SK-N-DZ (cell line): ENCODE results near the gene NRSN2.
"Not testable (repeated sequence)": the region's sequence is repeated elsewhere in the genome, so short reads cannot be mapped to it uniquely, and the experiment has no call there.

Experiments used
- DNase-seq: peaks from one replicate; pipeline ENCODE4 v3.0.0-alpha.2; 2015; ENCODE audit warnings: low spot score

The NRSN2 gene

DNA sequence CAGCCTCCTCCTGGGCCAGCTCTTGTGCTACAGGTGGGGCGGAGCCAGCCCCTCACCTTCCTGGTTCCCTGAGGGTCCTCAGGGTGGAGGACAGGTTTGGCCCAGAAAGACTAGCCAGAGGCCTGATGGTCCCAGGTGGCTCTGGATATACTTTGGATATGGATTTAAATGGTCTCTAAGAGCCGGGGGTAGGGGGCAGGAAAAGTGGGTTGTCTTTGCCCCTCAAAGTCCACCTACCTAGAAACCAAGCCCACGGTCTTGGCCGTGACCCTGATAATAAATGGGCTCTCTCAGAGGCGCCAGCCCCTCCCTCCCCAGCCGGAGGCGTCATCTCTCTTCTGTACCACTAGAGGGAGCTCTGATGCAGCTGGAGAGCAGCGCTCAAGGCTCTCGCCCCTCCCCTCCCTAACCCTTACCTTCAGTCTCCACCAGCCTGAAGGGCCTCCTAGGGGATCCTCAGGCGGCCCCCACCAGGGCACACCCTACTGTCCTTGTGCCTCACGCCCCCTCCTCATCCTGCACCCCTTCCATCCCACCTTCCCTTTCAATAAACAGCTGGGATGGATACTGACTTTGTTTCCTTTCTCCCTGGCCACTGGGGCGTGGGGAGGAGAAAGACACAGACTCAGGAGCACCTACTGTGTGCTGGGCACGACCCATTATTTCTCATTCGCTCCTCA lies 7.5 kb downstream of the NRSN2 start:
- peak; percentile 79 for DNase-seq

DNA sequence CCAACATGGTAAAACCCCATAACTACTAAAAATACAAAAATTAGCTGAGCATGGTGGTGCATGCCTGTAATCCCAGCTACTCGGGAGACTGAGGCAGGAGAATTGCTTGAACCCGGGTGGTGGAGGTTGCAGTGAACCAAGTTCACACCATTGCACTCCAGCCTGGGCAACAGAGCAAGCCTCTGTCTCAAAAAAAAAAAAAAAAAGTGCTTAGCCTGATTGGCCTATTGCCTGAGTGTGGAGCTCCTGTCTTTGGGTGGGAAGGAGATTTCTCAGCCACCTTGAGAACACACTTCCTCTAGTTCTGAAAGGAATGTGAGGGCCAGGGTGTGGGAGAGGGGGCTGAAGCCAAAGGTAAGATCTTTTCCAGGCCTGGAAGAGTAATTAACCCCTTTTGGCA lies 9.2 kb downstream of the NRSN2 start:
- DNase-seq, result not testable (repeated sequence)

DNA sequence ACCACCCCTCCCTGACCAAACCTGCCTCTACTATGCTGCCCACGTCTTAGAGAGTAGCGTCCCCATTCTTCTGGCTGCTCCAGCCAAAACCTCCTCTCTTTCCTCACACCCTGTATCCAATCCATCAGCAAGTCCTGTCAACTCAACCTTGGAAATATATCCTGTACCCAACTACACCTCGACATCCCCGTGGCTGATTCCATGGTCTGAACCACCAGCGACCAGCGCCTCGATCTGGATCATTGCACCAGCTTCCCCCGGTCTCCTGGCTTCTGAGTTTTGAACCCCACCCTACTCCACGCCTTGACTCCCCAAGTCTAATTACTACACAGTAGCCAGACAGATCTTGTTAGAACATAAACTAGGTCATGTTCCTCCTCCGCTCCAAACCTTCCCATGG lies 9.8 kb downstream of the NRSN2 start:
- no peak for DNase-seq

- DNase-seq, result no peak
These were observed 12.1 kb downstream of the NRSN2 start for GRCh38 chr20:358891-359555.

DNA sequence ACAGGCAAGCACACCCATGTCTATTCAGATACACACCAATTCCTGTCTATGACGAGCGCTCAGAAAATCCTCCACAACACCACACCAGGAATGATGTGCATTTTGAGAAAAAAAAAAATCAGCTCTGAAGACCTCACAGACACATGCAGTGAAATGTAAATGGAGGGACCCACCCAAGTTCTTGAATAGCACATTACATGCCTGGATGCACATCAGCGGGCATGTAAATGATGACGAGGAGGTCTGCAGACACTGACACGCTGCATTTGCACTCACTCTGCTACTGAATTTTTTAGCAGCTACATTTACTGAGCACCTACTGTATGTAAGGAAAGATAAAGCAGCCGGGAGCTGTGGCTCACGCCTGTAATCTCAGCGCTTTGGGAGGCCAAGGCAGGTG lies 14.7 kb downstream of the NRSN2 start:
- no peak for DNase-seq

GRCh38 chr20:362271-363254 lies 15.7 kb downstream of the NRSN2 start:
- peak; percentile 52 for DNase-seq

DNA sequence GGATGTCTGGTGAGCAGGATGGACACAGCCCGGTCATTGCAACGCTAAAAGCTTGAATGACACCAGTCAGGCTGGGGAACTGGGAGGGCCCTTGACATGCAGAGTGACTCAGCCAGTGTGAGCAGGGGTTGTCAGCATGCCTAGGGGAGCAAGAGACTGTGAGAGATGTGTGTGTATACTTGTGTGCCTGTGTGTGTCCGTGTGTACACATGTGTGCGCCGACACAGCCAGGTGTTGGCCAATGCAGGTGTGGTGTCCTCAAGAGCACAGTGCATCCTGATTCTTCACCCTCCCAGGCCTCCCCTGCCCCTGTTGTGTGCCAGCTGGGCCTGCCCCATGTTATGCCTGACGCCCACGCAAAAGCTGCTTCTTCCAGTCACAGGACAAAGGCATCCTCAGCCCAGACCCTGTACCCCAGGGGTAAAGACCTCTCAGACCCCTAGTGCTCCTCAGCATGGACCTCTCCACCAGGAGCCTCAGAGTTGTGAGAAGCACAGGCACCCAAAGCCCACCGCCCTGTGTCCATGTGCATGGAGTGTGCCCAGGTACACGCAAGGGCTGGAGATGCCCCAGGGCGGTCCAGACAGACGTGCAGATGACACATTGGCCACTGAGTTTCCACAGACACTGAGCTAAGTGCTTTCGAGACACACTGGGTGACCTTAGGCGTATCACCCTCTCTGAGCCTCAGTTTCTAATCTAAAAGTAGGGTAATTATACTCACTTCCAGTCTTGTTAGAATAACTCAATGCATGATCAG lies 16.6 kb downstream of the NRSN2 start:
- no peak for DNase-seq

GRCh38 chr20:364905-365794 lies 18.2 kb downstream of the NRSN2 start:
- DNase-seq, result no peak

DNA sequence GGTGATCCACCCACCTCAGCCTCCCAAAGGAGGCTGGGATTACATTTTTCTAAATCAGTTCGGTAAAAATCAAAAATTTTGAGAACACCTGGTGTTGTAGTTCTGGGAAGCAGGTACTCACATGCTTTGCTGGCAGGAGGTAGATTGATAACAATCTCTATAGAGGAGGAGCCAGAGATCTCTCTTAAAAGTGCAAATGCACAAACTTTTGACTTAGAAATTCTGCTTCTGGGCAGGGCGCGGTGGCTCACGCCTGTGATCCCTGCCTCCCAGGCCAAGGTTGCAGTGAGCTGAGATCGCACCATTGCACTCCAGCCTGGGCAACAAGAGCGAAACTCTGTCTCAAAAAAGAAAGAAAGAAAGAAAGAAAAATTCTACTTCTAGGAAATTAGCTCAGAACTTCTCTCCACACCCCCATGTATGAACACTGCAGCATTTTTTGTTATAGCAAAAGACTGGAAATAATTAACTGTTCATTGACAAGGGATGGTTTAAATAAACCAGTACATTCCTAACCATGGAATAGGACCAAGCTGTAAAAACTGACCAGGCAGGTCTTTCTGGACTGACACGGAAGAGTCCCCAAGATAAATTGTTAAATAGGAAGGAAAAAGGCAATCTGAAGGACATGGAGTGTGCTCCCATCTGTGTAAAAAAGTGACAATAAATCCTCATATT lies 19.3 kb downstream of the NRSN2 start:
- DNase-seq, result no peak

- no peak for DNase-seq
These were observed 20.0 kb downstream of the NRSN2 start for GRCh38 chr20:366719-367485.

DNA sequence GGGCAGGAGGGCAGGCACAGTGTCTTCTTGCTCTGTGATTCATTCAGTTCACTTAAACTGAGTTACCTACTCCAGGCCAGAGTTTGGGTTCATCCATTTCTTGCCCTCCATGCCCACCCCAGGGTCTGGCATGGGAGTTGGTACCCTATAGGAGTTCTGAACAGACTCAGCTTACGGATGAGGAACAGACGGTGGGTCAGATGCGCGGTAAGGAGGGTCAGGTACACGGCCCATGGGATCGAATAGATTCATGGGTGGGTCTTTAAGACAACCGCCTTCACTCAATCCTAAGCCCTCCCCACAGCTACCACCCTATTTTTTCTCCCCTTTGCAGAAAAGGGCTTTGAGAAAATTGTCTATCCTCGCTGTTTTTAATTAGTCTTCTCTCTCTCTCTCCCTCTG lies 20.6 kb downstream of the NRSN2 start:
- no peak for DNase-seq

DNA sequence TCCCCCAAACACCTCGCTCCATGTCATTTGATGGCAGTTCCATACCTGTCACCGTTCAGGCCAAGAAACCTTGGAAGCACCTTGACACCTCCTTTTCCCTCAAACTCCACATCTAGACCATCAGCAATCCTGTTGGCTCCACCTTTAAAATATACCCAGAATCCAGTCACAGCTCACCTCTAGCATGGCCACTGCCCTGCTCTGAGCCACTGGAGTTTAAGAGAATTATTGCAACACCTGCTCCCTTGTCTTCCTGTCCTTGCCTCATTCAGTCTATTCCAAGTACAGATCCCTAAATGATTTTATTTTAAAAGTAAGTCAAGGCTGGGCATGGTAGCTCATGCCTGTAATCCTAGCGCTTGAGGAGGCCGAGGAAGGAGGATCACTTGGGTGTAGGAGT lies 22.0 kb downstream of the NRSN2 start:
- DNase-seq, result no peak

GRCh38 chr20:370151-370600 lies 23.3 kb downstream of the NRSN2 start:
- no peak for DNase-seq

- no peak for DNase-seq
These were observed 24.3 kb downstream of the NRSN2 start for GRCh38 chr20:370977-371754.

DNA sequence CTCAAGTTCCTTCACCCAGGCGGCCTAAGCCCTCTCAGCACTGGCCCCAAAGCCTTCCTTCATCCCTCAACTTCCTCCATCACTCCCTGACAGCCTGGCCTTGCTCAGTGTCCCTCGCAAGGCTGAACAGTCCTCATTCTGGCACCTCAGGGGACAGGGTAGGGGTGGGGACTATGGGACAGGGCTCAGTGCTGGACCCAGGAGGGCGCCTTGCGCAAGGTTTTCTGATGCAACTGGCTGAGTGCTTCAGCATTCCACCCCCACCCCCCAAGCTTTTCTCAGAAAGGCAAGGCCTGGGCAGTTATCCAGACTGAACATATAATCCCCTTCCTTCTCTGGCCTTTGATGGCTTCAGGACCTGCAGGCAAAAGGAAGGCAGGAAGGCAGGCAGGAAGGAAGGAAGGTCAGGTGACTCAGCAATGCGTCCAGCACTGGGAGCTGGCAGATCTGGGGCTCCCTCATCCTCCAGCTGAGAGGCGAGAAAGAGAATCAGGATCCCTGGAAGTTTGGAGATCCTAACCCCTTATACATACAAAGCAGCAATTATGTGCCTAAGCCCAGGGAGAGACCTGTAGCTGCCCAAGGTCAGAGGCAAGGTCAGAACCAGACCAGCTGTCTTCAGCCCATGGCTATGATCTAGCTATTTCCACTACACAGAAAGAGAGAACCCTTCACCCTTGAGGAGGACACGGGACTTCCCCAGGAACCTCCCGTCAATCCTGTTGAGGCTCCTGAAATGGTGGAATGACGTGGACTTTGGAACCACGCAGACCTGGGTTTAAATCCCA lies 25.0 kb downstream of the NRSN2 start:
- no peak for DNase-seq

- DNase-seq, result not testable (repeated sequence)
These were observed 25.7 kb downstream of the NRSN2 start for GRCh38 chr20:372543-373082.
